Caki2 (cell line): ENCODE measurements around the gene PRELID3B. TPM values are rescaled to one million over a fixed set of nuclear protein-coding genes. Genes with fewer than 3 reads are reported as not detected.
"Not testable (repeated sequence)": the region's sequence is repeated elsewhere in the genome, so short reads cannot be mapped to it uniquely, and the experiment has no call there.

ENCODE experiments used
- DNase-seq: peaks from one replicate; pipeline ENCODE4 v3.0.0-alpha.2; 2015; ENCODE audit warnings: low read depth
- in situ Hi-C: cut with HindIII; loops from 2 replicates; pipeline ENCODE4 v1.10.0; 2016; ENCODE audit warnings: low sequenced_read_pairs, low pct_unique_long_range_greater_than_20kb, mixed read lengths
- total RNA-seq: library from RNA; depleted of rRNA; stranded (reverse); fragments of >200 nt; shearing (Covaris generic); gene quantifications from 2 replicates; pipeline ENCODE4 v1.2.3, GENCODE V29; 2014; ENCODE audit warnings: low replicate concordance

The PRELID3B gene
- total RNA-seq, 1 experiment from 2014 or later, result 128 TPM

- DNase-seq, result no peak
- in situ Hi-C loops, result no loop called here
Observed at GRCh38 chr20:59062081-59062480, 19.5 kb upstream of the PRELID3B start.

DNA sequence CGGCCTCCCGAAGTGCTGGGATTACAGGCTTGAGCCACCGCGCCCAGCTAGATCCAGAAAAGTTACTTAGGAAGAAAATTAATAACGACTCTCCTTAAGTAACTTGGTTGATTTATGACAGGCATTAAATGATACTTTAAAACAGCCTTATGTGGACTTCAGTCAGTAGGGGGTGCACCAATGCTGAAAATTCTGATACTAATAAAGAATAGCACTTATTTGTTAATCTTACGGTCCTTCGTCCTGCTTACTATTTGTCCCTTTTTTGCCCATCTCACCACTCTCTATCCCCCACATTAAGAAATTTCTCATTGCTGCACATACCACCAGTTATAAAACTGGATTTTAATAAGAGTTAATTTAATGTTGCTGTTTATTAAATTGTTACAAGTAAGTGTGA, 12.7 kb upstream of the PRELID3B start:
- in situ Hi-C loops, result no loop called here

DNA sequence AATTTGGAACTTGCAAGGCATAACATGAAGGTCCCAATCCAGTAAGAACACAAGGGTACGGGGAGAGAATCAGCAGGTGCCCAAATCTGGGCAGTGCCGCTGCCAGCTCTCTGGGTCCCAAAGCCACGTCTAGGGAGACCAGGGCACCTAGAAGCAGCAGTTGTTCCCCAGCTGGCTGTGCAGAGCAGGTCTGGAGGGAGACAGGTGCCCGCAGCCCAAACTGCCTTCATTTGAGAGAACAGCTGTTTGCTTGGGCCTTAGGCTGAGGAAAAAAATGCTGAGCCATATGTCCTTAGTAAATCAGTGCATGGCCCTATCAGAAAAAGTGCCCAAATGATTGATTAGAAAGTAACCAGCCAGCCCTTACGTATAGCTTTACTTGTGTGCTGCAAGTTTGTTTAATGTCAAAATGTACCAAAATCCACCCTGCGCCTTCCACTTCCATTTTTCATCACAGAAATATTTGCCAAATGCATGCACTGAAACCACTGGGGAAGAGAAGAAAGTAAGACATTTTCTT, 9.1 kb upstream of the PRELID3B start:
- in situ Hi-C loops, result no loop called here
- no peak for DNase-seq

More for the DNA sequence above, 12.7 kb upstream of the PRELID3B start:
- DNase-seq, result no peak

DNA sequence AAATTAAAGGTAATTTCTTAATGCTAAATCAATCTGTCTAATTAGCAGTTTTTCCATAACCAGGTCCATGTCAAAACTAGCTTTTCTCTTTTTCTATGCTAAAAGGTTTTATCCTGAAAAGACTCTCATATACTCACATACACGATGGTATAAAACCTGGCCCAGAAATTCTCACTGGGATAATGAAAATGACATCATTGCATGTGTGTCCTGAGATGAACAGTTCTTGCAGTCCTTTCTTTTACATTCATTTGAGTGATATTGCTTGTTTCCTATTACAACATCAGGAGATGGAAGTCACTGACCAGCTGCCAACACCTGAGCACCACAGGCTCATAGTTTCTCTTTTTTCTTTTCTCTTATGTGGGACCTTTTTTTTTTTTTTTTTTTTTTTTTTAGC, 7.9 kb upstream of the PRELID3B start:
- in situ Hi-C loops, result no loop called here
- DNase-seq, result no peak

DNA sequence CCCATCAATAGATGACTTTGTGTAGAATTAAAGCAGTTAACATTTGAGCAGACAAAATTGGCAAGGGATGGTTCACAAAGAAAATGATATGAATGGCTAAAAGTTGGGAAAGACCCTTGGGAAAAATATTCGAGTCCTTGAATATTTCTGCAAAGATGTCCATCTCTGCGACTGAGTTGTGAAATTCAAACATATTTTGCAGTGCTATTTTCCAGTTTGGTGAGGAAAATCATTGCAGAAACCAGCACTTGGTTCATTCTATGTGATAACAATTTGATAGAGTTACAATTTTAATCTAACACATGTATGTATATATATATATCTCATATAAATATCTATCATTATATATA, 6.1 kb upstream of the PRELID3B start:
- no peak for DNase-seq
- in situ Hi-C loops, result no loop called here

DNA sequence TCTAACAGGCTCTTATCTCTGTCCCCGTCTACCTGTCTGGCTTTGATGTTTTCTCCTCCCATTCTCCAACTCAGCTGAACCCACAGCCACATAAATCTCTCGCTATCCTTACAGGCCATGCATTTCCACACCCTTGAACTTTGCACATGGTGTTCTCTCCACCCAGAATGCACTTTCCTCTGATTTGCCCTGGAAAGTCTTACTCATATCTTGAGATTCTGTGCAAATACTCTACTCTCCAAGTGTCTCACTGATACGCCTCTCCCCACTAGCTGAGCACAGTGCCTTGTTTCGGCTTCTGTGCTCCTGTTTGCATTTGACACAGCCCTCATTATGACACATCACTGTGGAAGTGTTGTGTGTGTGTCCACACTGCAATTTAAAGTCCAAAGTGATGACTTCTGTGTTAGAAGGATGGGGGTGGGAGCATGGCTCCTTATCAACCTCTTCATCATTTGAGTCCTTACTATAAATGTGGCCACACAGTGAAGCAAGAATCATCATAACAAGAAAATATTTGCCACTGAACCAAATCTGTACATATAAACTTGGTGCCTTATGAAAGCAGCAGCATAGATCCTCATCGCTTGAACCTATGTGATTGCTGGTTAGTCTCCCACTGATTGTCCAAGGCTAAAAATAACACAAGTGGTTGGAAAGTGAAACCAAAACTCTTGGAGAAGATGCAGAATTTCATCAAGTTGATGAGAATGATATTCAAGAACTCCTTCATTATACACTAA, 5.5 kb upstream of the PRELID3B start:
- no peak for DNase-seq
- in situ Hi-C loops, result no loop called here

DNA sequence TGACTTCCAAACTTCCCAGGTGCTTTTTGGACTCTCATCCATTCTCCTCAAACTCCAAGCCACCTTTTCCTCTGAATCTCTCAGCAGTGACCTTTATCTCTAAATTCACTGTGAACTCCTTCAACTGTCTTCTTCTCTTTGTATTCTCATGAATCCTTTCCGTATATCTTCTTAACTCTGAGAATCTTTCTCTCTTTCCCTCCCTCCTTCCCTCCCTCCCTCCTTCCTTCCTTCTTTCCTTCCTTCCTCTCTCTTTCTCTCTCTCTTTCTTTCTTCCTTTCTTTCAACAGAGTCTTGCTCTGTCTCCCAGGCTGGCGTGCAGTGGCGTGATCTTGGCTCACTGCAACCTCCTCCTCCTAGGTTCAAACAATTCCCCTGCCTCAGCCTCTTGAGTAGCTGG, 4.3 kb upstream of the PRELID3B start:
- no peak for DNase-seq
- in situ Hi-C loops, result no loop called here

DNA sequence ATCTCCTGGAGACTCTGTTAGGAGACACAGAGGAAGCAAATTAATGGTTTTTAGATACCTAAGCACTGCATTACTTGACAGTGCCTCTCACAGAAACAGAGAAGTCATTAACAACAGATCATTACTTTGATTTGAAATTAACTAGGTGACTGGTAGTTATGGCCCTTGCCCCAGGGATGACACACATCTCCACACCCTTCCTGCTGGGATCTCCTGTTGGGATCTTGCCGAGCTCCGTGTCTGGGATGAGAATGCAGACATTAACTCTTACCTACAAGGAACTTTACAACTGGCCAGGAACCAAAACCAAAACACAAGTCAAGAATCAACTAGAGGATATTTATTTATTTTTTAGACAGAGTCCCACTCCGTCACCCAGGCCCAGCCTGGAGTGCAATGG, 2.2 kb upstream of the PRELID3B start:
- in situ Hi-C loops, result no loop called here
- DNase-seq, result no peak

GRCh38 chr20:59044295-59044694, 1.7 kb upstream of the PRELID3B start:
- in situ Hi-C loops, result no loop called here
- DNase-seq, result no peak

GRCh38 chr20:59043698-59044097, 1.1 kb upstream of the PRELID3B start:
- in situ Hi-C loops, result no loop called here
- DNase-seq, result no peak

DNA sequence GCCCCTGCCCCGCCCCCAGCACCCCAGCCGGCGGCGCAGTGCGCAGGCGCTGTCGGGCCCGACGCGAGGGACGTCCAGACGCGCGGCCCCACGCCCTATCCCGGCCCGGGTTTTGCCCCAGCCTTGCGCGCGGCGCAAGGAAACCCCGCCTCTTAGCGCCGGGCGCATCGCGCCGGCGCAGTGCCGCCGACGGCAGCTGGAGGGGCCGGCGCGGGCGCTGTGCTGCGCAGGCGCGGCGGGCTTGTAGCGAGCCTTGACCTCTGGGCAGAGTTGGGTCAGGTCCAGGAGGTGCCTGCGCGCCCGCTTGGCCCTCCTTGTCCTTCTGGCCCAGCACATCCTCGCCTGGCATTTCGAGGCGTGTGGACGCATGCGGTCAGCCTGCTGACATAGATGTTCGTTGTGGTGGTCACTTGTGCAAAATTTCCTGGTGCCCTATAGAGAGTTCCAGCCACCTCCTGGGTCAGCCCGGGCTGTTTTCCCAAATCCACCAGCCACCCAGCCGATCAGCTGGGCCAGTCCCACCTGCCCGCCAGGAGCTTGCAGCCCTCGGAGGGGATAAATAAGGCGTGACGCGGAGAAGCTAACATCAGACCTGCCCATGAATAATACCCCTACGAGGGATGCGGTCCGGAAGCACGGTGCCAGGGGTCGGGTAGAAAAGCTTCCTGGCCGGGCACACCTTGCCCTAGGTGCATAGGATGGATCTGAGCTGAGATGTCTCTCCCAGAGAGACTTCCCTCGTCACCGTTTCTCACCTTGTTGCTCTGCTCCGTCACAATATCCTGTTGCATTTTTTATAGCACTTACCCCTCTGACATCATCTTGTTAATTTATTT, 428 bp upstream of the PRELID3B start:
- in situ Hi-C loops, result no loop called here
- DNase-seq, result peak; percentile 94

DNA sequence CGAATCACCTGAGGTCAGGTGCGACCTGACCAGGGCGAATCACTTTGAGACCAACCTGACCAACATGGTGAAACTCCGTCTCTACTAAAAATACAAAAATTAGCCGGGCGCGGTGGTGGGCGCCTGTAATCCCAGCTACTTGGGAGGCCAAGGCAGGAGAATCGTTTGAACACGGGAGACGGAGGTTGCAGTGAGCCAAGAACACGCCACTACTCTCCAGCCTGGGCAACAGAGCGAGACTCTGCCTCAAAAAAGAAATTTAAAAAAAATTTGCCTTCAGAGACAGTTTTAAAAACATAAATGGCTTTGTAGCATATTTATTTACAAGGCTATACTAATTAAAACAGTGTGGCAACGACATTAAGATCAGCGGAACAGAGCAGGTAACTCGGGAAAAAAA, 1.1 kb downstream of the PRELID3B start:
- in situ Hi-C loops, DNase-seq: not testable (repeated sequence)

- no peak for DNase-seq
- in situ Hi-C loops, result no loop called here
Observed at GRCh38 chr20:59040667-59041066, 1.9 kb downstream of the PRELID3B start.

DNA sequence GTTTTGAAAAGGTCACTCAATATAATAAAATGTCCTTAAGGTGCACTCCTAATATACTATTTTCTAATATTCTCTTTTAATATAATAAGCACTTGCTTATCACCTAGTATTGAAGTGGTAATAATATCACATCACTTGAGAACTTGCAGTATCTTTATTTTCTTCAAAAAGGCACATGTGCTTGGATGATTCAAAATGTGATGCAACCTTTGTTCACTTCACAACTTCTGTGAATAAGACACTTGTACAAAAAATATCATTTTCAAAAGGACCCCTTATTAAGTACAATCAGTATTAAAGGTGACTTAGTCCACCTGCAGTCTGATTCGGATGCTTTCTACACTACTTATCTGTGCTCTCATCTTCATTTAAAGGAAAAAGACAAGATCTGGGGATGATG, 3.4 kb downstream of the PRELID3B start:
- in situ Hi-C loops, result no loop called here

GRCh38 chr20:59037386-59037785, 5.2 kb downstream of the PRELID3B start:
- DNase-seq, result no peak
- in situ Hi-C loops, result no loop called here

More for the DNA sequence above, 3.4 kb downstream of the PRELID3B start:
- no peak for DNase-seq

GRCh38 chr20:59035381-59035780, 7.2 kb downstream of the PRELID3B start:
- DNase-seq, result no peak
- in situ Hi-C loops, result no loop called here

GRCh38 chr20:59033616-59034165, 8.9 kb downstream of the PRELID3B start:
- in situ Hi-C loops, result no loop called here
- DNase-seq, result no peak

- no peak for DNase-seq
Observed at GRCh38 chr20:59033093-59033492, 9.5 kb downstream of the PRELID3B start.

DNA sequence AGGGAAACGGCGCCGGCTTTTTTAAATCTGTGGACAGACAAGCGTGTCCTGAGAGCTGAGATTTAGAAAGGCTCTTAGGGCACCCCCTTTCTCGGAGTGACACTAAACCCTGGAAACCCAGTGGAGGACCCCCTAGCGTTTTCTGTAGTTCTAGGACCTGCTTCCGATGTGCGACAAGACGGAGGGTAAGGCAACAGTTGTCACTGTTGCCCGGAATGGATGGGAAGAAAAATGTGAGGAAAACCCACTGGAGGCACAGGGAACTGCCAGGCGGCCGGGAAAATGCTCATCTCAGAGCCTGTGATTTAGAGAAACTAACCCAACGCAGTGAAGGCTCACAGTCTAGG, 9.9 kb downstream of the PRELID3B start:
- in situ Hi-C loops, result no loop called here

More at GRCh38 chr20:59033093-59033492, 9.5 kb downstream of the PRELID3B start:
- in situ Hi-C loops, result no loop called here

More for the DNA sequence above, 9.9 kb downstream of the PRELID3B start:
- no peak for DNase-seq
